Neuronal stem cell (in vitro differentiated cells): ENCODE data around the gene FGGY.
A peak's percentile ranks its signal among the peaks of the same experiment; 100 is the strongest.

Experiments used
- DNase-seq: peaks from one replicate; pipeline ENCODE4 v3.0.0-alpha.2; 2013; ENCODE audit warnings: low spot score
- H2AFZ ChIP-seq: one replicate; pipeline ENCODE4 v1.6.1; 2013; ENCODE audit warnings: mild to moderate bottlenecking, low read length, inconsistent platforms
- H2AK5ac ChIP-seq: 2 replicates; pipeline ENCODE4 v1.6.1; 2013; ENCODE audit warnings: low read depth, mild to moderate bottlenecking, inconsistent platforms, low read length, moderate library complexity, mixed read lengths
- H2BK120ac ChIP-seq: 2 replicates; pipeline ENCODE4 v1.6.1; 2013; ENCODE audit warnings: low read depth, mild to moderate bottlenecking, inconsistent platforms, low read length, moderate library complexity, mixed read lengths
- H2BK12ac ChIP-seq: one replicate; pipeline ENCODE4 v1.6.1; 2013; ENCODE audit warnings: low read length, inconsistent platforms
- H2BK15ac ChIP-seq: 2 replicates; pipeline ENCODE4 v1.6.1; 2013; ENCODE audit warnings: mild to moderate bottlenecking, low read length, inconsistent platforms, mixed read lengths
- H2BK5ac ChIP-seq: one replicate; pipeline ENCODE4 v1.6.1; 2013; ENCODE audit warnings: inconsistent platforms, mild to moderate bottlenecking, low read length, moderate library complexity
- H3K14ac ChIP-seq: one replicate; pipeline ENCODE4 v1.6.1; 2013; ENCODE audit warnings: low read length, inconsistent platforms
- H3K18ac ChIP-seq: 2 replicates; pipeline ENCODE4 v1.6.1; 2013; ENCODE audit warnings: low read length, inconsistent platforms
- H3K23ac ChIP-seq: 2 replicates; pipeline ENCODE4 v1.6.1; 2013; ENCODE audit warnings: low read depth, mild to moderate bottlenecking, mixed read lengths, low read length, inconsistent platforms; ENCODE audit not compliant: poor library complexity
- H3K27ac ChIP-seq: replicated peaks from 3 replicates; pipeline ENCODE4 v1.5.1; 2013; ENCODE audit warnings: low read length, inconsistent platforms
- H3K27me3 ChIP-seq, 3 experiments: 2 replicates each; pipeline ENCODE4 v1.6.1; 2013; ENCODE audit warnings: low read length in 3 of 3, mild to moderate bottlenecking in 2 of 3, inconsistent platforms in 1 of 3, low read depth in 1 of 3, mixed read lengths in 1 of 3, moderate library complexity in 1 of 3; ENCODE audit not compliant: control insufficient read depth in 3 of 3, insufficient read depth in 3 of 3
- H3K36me3 ChIP-seq, 2 donors: replicated peaks in 1 of 2; 2 replicates each; pipeline ENCODE4 v1.6.1; 2013; ENCODE audit warnings: low read length in 2 of 2; ENCODE audit not compliant: control insufficient read depth in 2 of 2, insufficient read depth in 2 of 2
- H3K4ac ChIP-seq: 2 replicates; pipeline ENCODE4 v1.6.1; 2013; ENCODE audit warnings: inconsistent platforms, mild to moderate bottlenecking, low read length, moderate library complexity
- H3K4me1 ChIP-seq, 2 donors: 1 replicate in 1 of 2; 2 replicates in 1 of 2; pipeline ENCODE4 v1.6.1; 2013; ENCODE audit warnings: low read length in 2 of 2, low read depth in 1 of 2; ENCODE audit not compliant: control insufficient read depth in 2 of 2, insufficient read depth in 1 of 2
- H3K4me2 ChIP-seq: one replicate; pipeline ENCODE4 v1.6.1; 2013; ENCODE audit warnings: mild to moderate bottlenecking, low read length, inconsistent platforms; ENCODE audit not compliant: insufficient read depth, poor library complexity, severe bottlenecking
- H3K4me3 ChIP-seq, 2 donors: 2 replicates each; pipeline ENCODE4 v1.5.1; 2013; ENCODE audit warnings: low read length in 2 of 2, mild to moderate bottlenecking in 2 of 2, inconsistent platforms in 1 of 2, moderate library complexity in 1 of 2
- H3K79me1 ChIP-seq: one replicate; pipeline ENCODE4 v1.6.1; 2013; ENCODE audit warnings: low read depth, mild to moderate bottlenecking, inconsistent platforms, low read length, moderate library complexity
- H3K9ac ChIP-seq: one replicate; pipeline ENCODE4 v1.6.1; 2013; ENCODE audit warnings: mild to moderate bottlenecking, low read depth, low read length, inconsistent platforms; ENCODE audit not compliant: poor library complexity
- H3K9me3 ChIP-seq, 2 donors: replicated peaks in 1 of 2; 2 replicates each; pipeline versions ENCODE3 to v1.6.1; 2013; ENCODE audit warnings: low read length in 2 of 2, mild to moderate bottlenecking in 2 of 2, inconsistent platforms in 1 of 2, low read depth in 1 of 2, mixed read lengths in 1 of 2, moderate library complexity in 1 of 2; ENCODE audit not compliant: control insufficient read depth in 2 of 2, insufficient read depth in 1 of 2
- H4K8ac ChIP-seq: one replicate; pipeline ENCODE4 v1.6.1; 2013; ENCODE audit warnings: low read depth, mild to moderate bottlenecking, inconsistent platforms, low read length, moderate library complexity
- H4K91ac ChIP-seq: one replicate; pipeline ENCODE4 v1.6.1; 2013; ENCODE audit warnings: low read length, low read depth, mild to moderate bottlenecking, inconsistent platforms; ENCODE audit not compliant: poor library complexity
- WGBS, 2 donors: extraction: QIAGEN DNeasy Blood & Tissue Kit; methylation state at CpG; one replicate each; pipeline ENCODE4 v1.1.7; 2013; ENCODE audit warnings: missing lambda C conversion rate in 2 of 2, mixed read lengths in 1 of 2; ENCODE audit not compliant: insufficient read length in 2 of 2, insufficient replicate concordance in 1 of 2; ENCODE audit errors: extremely low coverage in 2 of 2; 5-methylcytosine and 5-hydroxymethylcytosine counted together

FGGY gene

GRCh38 chr1:59737638-59738037 is 440.7 kb downstream of the FGGY start:
- Histone ChIP-seq H3K4me3 (no peak overlapping the region), H2AFZ (no peak overlapping the region), H3K27ac (no peak overlapping the region), H2BK12ac (no peak overlapping the region), H3K79me1 (no peaks in the 10 kb centered on the region), H2BK15ac (no peak overlapping the region), H3K4ac (no peak overlapping the region), H4K91ac (no peak overlapping the region), H3K4me2 (no peak overlapping the region), H3K9ac (no peak overlapping the region), H4K8ac (no peak overlapping the region), H3K23ac (no peak overlapping the region), H3K18ac (no peak overlapping the region), H3K14ac (no peak overlapping the region), H2AK5ac (no peak overlapping the region), H3K27me3 (no peaks in the 10 kb centered on the region), H2BK120ac (no peak overlapping the region), H2BK5ac (no peak overlapping the region), H3K36me3 (no peaks in the 10 kb centered on the region), H3K4me1 (peaks cover 0 to 1% of the 10 kb centered on the region in 2 donors), H3K9me3 (peaks cover 4 to 16% of the 10 kb centered on the region in 2 donors)
- WGBS, 2 donors: no CpG with 5 or more reads among the region's 5 CpGs
- no peak for DNase-seq

- Histone ChIP-seq H3K27ac (no peak overlapping the region), H2BK5ac (no peak overlapping the region), H3K4ac (no peak overlapping the region), H3K4me1 (no peaks in the 10 kb centered on the region), H3K23ac (no peak overlapping the region), H2BK120ac (no peak overlapping the region), H3K9me3 (peaks cover 4 to 16% of the 10 kb centered on the region in 2 donors), H2AK5ac (no peak overlapping the region), H3K79me1 (no peaks in the 10 kb centered on the region), H3K27me3 (no peaks in the 10 kb centered on the region), H4K91ac (no peak overlapping the region), H3K4me3 (no peak overlapping the region), H2BK12ac (no peak overlapping the region), H2AFZ (no peak overlapping the region), H3K18ac (no peak overlapping the region), H3K14ac (no peak overlapping the region), H3K4me2 (no peak overlapping the region), H3K36me3 (no peaks in the 10 kb centered on the region), H2BK15ac (no peak overlapping the region), H4K8ac (no peak overlapping the region), H3K9ac (no peak overlapping the region)
- no CpG with 5 or more reads among the region's 3 CpGs for WGBS, 2 donors
- no peak for DNase-seq
These were observed 441.3 kb downstream of the FGGY start for GRCh38 chr1:59738152-59738551.

- no peak overlapping the region for H2BK5ac ChIP-seq
- H3K4me1 ChIP-seq: peaks cover 0 to 1% of the 10 kb centered on the region in 2 donors
- H4K8ac ChIP-seq: no peak overlapping the region
- no peak overlapping the region for H3K23ac ChIP-seq
- no peak overlapping the region for H2BK15ac ChIP-seq
- no peak overlapping the region for H3K18ac ChIP-seq
- no peaks in the 10 kb centered on the region for H3K27me3 ChIP-seq
- no peak overlapping the region for H2AK5ac ChIP-seq
- no peak overlapping the region for H3K14ac ChIP-seq
- H3K4me2 ChIP-seq: no peak overlapping the region
- H3K4ac ChIP-seq: no peak overlapping the region
- no CpG with 5 or more reads among the region's 2 CpGs for WGBS, 2 donors
- no peak overlapping the region for H2AFZ ChIP-seq
- H3K36me3 ChIP-seq: no peaks in the 10 kb centered on the region
- H3K9me3 ChIP-seq: peaks cover 4 to 16% of the 10 kb centered on the region in 2 donors
- DNase-seq: no peak
- H3K79me1 ChIP-seq: no peaks in the 10 kb centered on the region
- H3K27ac ChIP-seq: no peak overlapping the region
- H2BK120ac ChIP-seq: no peak overlapping the region
- H2BK12ac ChIP-seq: no peak overlapping the region
- H3K4me3 ChIP-seq: peak overlapping the region in 1 of 2 donors; percentile 39
- no peak overlapping the region for H4K91ac ChIP-seq
- H3K9ac ChIP-seq: peak overlapping the region; percentile 25
These were observed 441.7 kb downstream of the FGGY start for GRCh38 chr1:59738591-59739015.

GRCh38 chr1:59739111-59739510 is 442.2 kb downstream of the FGGY start:
- no CpG with 5 or more reads among the region's 2 CpGs for WGBS, 2 donors

More at GRCh38 chr1:59739111-59739510, 442.2 kb downstream of the FGGY start:
- no peaks in the 10 kb centered on the region for H3K36me3 ChIP-seq
- no peak overlapping the region for H2BK12ac ChIP-seq
- H3K27me3 ChIP-seq: no peaks in the 10 kb centered on the region
- no peak overlapping the region for H2BK5ac ChIP-seq
- no peak overlapping the region for H3K14ac ChIP-seq
- H2AFZ ChIP-seq: no peak overlapping the region
- no peak overlapping the region for H2AK5ac ChIP-seq
- no peak overlapping the region for H4K91ac ChIP-seq
- H3K9ac ChIP-seq: no peak overlapping the region
- no peak overlapping the region for H3K27ac ChIP-seq
- H3K4ac ChIP-seq: no peak overlapping the region
- H4K8ac ChIP-seq: no peak overlapping the region
- no peak overlapping the region for H2BK15ac ChIP-seq
- H2BK120ac ChIP-seq: no peak overlapping the region
- H3K4me2 ChIP-seq: no peak overlapping the region
- H3K18ac ChIP-seq: no peak overlapping the region
- no peak overlapping the region for H3K4me3 ChIP-seq
- no peak for DNase-seq
- no peaks in the 10 kb centered on the region for H3K79me1 ChIP-seq
- H3K9me3 ChIP-seq: peaks cover 4 to 16% of the 10 kb centered on the region in 2 donors
- no peak overlapping the region for H3K23ac ChIP-seq
- peaks cover 0 to 6% of the 10 kb centered on the region in 2 donors for H3K4me1 ChIP-seq
